ENCODE measurements around the gene TRPC1.

DNA sequence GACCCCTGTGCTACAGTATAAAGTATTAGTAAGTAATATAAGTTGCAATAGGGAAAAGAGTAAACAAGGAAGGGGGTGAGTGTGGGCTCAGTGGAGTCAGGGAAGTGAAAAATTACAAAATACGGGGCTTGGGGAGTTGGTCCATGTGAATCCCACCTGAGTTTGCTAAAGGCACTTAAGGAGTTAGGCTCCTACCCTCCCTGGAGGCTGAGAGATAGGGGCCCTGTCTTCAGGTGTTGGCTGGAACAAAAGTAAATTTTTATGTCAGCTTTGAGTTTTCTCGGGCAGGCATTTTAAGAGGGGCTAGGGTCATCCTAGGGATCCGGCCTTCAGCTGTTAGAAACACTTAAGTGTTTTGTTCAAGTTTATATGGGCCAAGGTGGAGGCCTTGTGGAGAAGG, 8.2 kb downstream of the TRPC1 start:
- TF ChIP-seq, protein P1, sequence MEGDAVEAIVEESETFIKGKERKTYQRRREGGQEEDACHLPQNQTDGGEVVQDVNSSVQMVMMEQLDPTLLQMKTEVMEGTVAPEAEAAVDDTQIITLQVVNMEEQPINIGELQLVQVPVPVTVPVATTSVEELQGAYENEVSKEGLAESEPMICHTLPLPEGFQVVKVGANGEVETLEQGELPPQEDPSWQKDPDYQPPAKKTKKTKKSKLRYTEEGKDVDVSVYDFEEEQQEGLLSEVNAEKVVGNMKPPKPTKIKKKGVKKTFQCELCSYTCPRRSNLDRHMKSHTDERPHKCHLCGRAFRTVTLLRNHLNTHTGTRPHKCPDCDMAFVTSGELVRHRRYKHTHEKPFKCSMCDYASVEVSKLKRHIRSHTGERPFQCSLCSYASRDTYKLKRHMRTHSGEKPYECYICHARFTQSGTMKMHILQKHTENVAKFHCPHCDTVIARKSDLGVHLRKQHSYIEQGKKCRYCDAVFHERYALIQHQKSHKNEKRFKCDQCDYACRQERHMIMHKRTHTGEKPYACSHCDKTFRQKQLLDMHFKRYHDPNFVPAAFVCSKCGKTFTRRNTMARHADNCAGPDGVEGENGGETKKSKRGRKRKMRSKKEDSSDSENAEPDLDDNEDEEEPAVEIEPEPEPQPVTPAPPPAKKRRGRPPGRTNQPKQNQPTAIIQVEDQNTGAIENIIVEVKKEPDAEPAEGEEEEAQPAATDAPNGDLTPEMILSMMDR (conservative IDR thresholded peaks at IDR 0.05) = no peak
- TF ChIP-seq ZFX (IDR thresholded peaks at IDR 0.05) = no peak
